ENCODE data around the gene CAMTA1.

CAMTA1 gene

GRCh38 chr1:6880951-6881690 is 95.9 kb downstream of the CAMTA1 start:
- Histone ChIP-seq H3K27me3 (ENCODE audit: control insufficient read depth, insufficient read depth, low read length) (no peaks in the 10 kb centered on the region), H3K4me1 (ENCODE audit: control insufficient read depth, insufficient read depth, low read length) (no peaks in the 10 kb centered on the region), H3K9ac (ENCODE audit: low read depth, low read length) (no peak overlapping the region), H3K36me3 (ENCODE audit: control insufficient read depth, insufficient read depth, low read length) (no peaks in the 10 kb centered on the region), H3K27ac (ENCODE audit: low read depth, low read length) (no peak overlapping the region), H3K9me3 (ENCODE audit: control insufficient read depth, insufficient read depth, low read length) (no peaks in the 10 kb centered on the region), H3K4me3 (ENCODE audit: low read depth, low read length) (no peak overlapping the region)

GRCh38 chr1:6882414-6882813 is 97.2 kb downstream of the CAMTA1 start:
- Histone ChIP-seq H3K9ac (ENCODE audit: low read depth, low read length) (no peak overlapping the region), H3K27me3 (ENCODE audit: control insufficient read depth, insufficient read depth, low read length) (no peaks in the 10 kb centered on the region), H3K36me3 (ENCODE audit: control insufficient read depth, insufficient read depth, low read length) (no peaks in the 10 kb centered on the region), H3K4me3 (ENCODE audit: low read depth, low read length) (no peak overlapping the region), H3K27ac (ENCODE audit: low read depth, low read length) (no peak overlapping the region), H3K9me3 (ENCODE audit: control insufficient read depth, insufficient read depth, low read length) (no peaks in the 10 kb centered on the region), H3K4me1 (ENCODE audit: control insufficient read depth, insufficient read depth, low read length) (no peaks in the 10 kb centered on the region)

DNA sequence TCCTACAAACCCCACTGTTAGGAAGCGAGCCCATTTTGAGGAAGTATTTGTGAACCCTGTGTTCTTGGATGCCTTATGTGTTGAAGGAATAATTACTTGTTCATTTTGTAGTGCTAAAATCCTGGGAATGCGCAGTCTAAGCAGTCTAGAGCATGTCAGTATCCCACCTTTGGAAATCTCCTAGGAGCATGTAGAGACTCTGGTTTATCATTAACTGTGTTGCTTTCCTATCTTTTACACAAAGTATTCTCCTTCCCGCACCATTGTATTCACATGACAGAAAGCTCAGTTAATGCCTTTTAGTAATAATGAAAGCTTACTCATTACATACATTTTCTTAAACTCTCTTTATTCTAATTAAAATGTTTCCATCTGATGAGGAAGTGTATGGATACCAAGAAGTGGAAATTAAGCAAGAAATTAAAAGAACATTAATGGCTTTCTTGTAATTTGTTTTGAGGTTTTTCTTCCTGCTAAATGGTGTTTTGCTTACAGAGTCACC is 99.4 kb downstream of the CAMTA1 start:
- Histone ChIP-seq H3K4me3 (ENCODE audit: low read depth, low read length) (no peak overlapping the region), H3K27me3 (ENCODE audit: control insufficient read depth, insufficient read depth, low read length) (no peaks in the 10 kb centered on the region), H3K4me1 (ENCODE audit: control insufficient read depth, insufficient read depth, low read length) (no peaks in the 10 kb centered on the region), H3K27ac (ENCODE audit: low read depth, low read length) (no peak overlapping the region), H3K9me3 (ENCODE audit: control insufficient read depth, insufficient read depth, low read length) (no peaks in the 10 kb centered on the region), H3K9ac (ENCODE audit: low read depth, low read length) (no peak overlapping the region), H3K36me3 (ENCODE audit: control insufficient read depth, insufficient read depth, low read length) (no peaks in the 10 kb centered on the region)

DNA sequence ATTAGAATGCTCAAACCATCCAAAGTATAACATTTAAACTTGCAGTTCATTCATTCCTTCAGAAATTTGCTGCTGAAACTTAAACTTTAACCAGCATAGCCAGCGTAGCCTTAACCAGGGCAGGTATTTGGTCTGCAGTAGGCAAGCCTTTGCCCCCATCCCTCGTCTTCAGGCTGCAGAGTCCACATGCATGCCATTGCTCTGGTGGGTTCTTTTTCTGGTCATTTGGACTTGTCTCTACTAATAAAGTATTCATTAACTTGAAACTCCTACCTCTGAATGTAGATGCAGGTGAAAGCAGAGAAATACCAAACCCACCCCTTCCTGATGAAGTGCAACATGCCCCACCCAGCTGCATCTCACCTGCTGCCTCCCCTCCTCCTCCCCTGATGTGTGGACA is 100.2 kb downstream of the CAMTA1 start:
- H3K9me3 ChIP-seq (ENCODE audit: control insufficient read depth, insufficient read depth, low read length): no peaks in the 10 kb centered on the region
- H3K9ac ChIP-seq (ENCODE audit: low read depth, low read length): no peak overlapping the region
- H3K36me3 ChIP-seq (ENCODE audit: control insufficient read depth, insufficient read depth, low read length): no peaks in the 10 kb centered on the region
- no peaks in the 10 kb centered on the region for H3K27me3 ChIP-seq (ENCODE audit: control insufficient read depth, insufficient read depth, low read length)
- H3K27ac ChIP-seq (ENCODE audit: low read depth, low read length): no peak overlapping the region
- no peak overlapping the region for H3K4me3 ChIP-seq (ENCODE audit: low read depth, low read length)
- H3K4me1 ChIP-seq (ENCODE audit: control insufficient read depth, insufficient read depth, low read length): no peaks in the 10 kb centered on the region

- Histone ChIP-seq H3K27me3 (ENCODE audit: control insufficient read depth, insufficient read depth, low read length) (no peaks in the 10 kb centered on the region), H3K4me3 (ENCODE audit: low read depth, low read length) (no peak overlapping the region), H3K9ac (ENCODE audit: low read depth, low read length) (no peak overlapping the region), H3K4me1 (ENCODE audit: control insufficient read depth, insufficient read depth, low read length) (no peaks in the 10 kb centered on the region), H3K36me3 (ENCODE audit: control insufficient read depth, insufficient read depth, low read length) (no peaks in the 10 kb centered on the region), H3K27ac (ENCODE audit: low read depth, low read length) (no peak overlapping the region), H3K9me3 (ENCODE audit: control insufficient read depth, insufficient read depth, low read length) (no peaks in the 10 kb centered on the region)
Measured at GRCh38 chr1:6886523-6886922, 101.3 kb downstream of the CAMTA1 start.

- Histone ChIP-seq H3K27me3 (ENCODE audit: control insufficient read depth, insufficient read depth, low read length) (no peaks in the 10 kb centered on the region), H3K36me3 (ENCODE audit: control insufficient read depth, insufficient read depth, low read length) (no peaks in the 10 kb centered on the region), H3K9me3 (ENCODE audit: control insufficient read depth, insufficient read depth, low read length) (no peaks in the 10 kb centered on the region), H3K4me3 (ENCODE audit: low read depth, low read length) (no peak overlapping the region), H3K4me1 (ENCODE audit: control insufficient read depth, insufficient read depth, low read length) (no peaks in the 10 kb centered on the region), H3K27ac (ENCODE audit: low read depth, low read length) (no peak overlapping the region), H3K9ac (ENCODE audit: low read depth, low read length) (no peak overlapping the region)
Measured at GRCh38 chr1:6888268-6888667, 103.0 kb downstream of the CAMTA1 start.

- no peak overlapping the region for H3K4me3 ChIP-seq (ENCODE audit: low read depth, low read length)
- no peaks in the 10 kb centered on the region for H3K9me3 ChIP-seq (ENCODE audit: control insufficient read depth, insufficient read depth, low read length)
- H3K27ac ChIP-seq (ENCODE audit: low read depth, low read length): no peak overlapping the region
- no peak overlapping the region for H3K9ac ChIP-seq (ENCODE audit: low read depth, low read length)
- H3K4me1 ChIP-seq (ENCODE audit: control insufficient read depth, insufficient read depth, low read length): no peaks in the 10 kb centered on the region
- H3K27me3 ChIP-seq (ENCODE audit: control insufficient read depth, insufficient read depth, low read length): no peaks in the 10 kb centered on the region
- H3K36me3 ChIP-seq (ENCODE audit: control insufficient read depth, insufficient read depth, low read length): no peaks in the 10 kb centered on the region
Measured at GRCh38 chr1:6888870-6889269, 103.6 kb downstream of the CAMTA1 start.

GRCh38 chr1:6889875-6890480 is 104.7 kb downstream of the CAMTA1 start:
- Histone ChIP-seq H3K27ac (ENCODE audit: low read depth, low read length) (no peak overlapping the region), H3K9ac (ENCODE audit: low read depth, low read length) (no peak overlapping the region), H3K36me3 (ENCODE audit: control insufficient read depth, insufficient read depth, low read length) (no peaks in the 10 kb centered on the region), H3K27me3 (ENCODE audit: control insufficient read depth, insufficient read depth, low read length) (no peaks in the 10 kb centered on the region), H3K9me3 (ENCODE audit: control insufficient read depth, insufficient read depth, low read length) (no peaks in the 10 kb centered on the region), H3K4me3 (ENCODE audit: low read depth, low read length) (no peak overlapping the region), H3K4me1 (ENCODE audit: control insufficient read depth, insufficient read depth, low read length) (no peaks in the 10 kb centered on the region)

DNA sequence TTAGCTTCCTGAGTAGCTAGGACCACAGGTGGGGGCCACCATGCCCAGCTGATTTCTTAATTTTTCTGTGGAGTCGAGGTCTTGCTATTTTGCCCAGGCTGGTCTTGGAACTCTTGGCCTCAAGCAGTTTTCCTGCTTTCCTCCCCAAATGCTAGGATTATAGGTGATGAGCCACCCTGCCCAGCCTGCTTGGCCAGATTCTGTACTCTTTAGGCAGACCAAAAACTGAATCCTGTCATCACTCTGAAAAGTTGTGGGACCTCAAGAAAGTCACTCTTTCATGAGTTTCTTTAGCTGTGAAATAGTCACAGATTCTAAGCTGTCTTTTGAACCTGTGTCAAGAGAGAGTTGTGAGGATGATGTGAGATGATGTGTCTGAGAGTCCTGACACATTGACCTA is 105.4 kb downstream of the CAMTA1 start:
- Histone ChIP-seq H3K4me1 (ENCODE audit: control insufficient read depth, insufficient read depth, low read length) (no peaks in the 10 kb centered on the region), H3K9ac (ENCODE audit: low read depth, low read length) (no peak overlapping the region), H3K36me3 (ENCODE audit: control insufficient read depth, insufficient read depth, low read length) (no peaks in the 10 kb centered on the region), H3K4me3 (ENCODE audit: low read depth, low read length) (no peak overlapping the region), H3K27me3 (ENCODE audit: control insufficient read depth, insufficient read depth, low read length) (no peaks in the 10 kb centered on the region), H3K9me3 (ENCODE audit: control insufficient read depth, insufficient read depth, low read length) (no peaks in the 10 kb centered on the region), H3K27ac (ENCODE audit: low read depth, low read length) (no peak overlapping the region)

DNA sequence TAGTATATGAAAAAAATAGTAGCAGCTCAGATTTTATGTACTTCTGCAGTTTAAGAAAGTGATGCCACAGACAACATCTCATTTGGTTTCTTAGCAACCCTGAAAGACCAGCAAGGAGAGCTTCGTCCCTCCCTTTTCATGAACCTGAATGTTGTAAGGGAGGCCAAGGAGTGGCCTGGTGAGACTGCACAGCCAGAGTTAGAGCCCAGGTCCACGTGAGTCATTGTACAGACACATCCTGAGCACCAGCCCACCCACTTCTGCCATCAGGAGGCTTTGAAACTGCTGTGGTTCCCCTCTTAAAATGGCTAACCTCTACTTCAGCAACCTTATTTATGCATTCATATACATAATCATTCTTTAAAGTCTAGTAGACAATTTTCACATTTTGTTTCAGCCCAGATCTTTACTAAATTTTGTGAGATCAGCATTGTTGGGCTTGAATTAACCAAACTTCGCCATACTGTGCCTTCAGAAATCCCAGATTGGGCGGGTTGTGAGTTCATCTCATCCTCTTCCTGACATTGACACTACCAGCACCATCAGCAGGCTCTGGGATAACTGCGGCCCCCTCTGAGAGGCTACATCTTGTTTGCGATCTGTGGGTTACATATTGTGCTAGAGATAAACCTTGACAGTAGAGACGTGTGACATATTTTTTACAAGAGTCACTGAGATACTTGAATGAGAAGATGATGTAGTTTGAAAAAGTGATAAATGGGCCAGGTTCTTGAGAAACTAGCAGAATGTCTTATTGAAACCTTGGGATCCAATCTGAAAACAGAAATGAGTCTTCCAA is 106.7 kb downstream of the CAMTA1 start:
- H3K36me3 ChIP-seq (ENCODE audit: control insufficient read depth, insufficient read depth, low read length): no peaks in the 10 kb centered on the region
- no peak overlapping the region for H3K4me3 ChIP-seq (ENCODE audit: low read depth, low read length)
- H3K27ac ChIP-seq (ENCODE audit: low read depth, low read length): no peak overlapping the region
- H3K9ac ChIP-seq (ENCODE audit: low read depth, low read length): no peak overlapping the region
- H3K27me3 ChIP-seq (ENCODE audit: control insufficient read depth, insufficient read depth, low read length): no peaks in the 10 kb centered on the region
- H3K4me1 ChIP-seq (ENCODE audit: control insufficient read depth, insufficient read depth, low read length): no peaks in the 10 kb centered on the region
- H3K9me3 ChIP-seq (ENCODE audit: control insufficient read depth, insufficient read depth, low read length): no peaks in the 10 kb centered on the region

DNA sequence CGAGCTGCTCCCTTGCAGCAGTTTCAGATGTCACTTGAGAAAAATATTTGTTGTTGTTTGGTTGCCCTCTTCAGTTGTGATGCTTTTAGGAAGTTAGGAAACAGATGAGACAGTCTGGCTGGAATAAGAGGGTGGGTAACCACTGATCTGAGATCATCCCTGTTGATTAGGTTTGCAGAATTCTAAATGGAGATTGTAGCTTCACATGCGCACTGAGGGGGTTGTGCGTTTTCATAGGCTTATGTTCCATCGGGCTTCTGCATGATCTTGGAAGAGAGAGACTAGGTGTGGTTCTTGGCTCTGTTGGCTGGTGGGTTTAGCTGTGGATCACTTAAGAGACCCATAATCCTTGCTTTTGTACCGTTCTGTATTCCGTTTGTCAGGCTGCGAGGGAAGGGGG is 108.1 kb downstream of the CAMTA1 start:
- Histone ChIP-seq H3K36me3 (ENCODE audit: control insufficient read depth, insufficient read depth, low read length) (no peaks in the 10 kb centered on the region), H3K27ac (ENCODE audit: low read depth, low read length) (no peak overlapping the region), H3K27me3 (ENCODE audit: control insufficient read depth, insufficient read depth, low read length) (no peaks in the 10 kb centered on the region), H3K9ac (ENCODE audit: low read depth, low read length) (no peak overlapping the region), H3K4me3 (ENCODE audit: low read depth, low read length) (no peak overlapping the region), H3K4me1 (ENCODE audit: control insufficient read depth, insufficient read depth, low read length) (no peaks in the 10 kb centered on the region), H3K9me3 (ENCODE audit: control insufficient read depth, insufficient read depth, low read length) (no peaks in the 10 kb centered on the region)

Measured in HUES48 (cell line).